ENCODE measurements around the gene ERC1.
"Not testable (repeated sequence)": the region's sequence is repeated elsewhere in the genome, so short reads cannot be mapped to it uniquely, and the experiment has no call there.

ERC1 gene

DNA sequence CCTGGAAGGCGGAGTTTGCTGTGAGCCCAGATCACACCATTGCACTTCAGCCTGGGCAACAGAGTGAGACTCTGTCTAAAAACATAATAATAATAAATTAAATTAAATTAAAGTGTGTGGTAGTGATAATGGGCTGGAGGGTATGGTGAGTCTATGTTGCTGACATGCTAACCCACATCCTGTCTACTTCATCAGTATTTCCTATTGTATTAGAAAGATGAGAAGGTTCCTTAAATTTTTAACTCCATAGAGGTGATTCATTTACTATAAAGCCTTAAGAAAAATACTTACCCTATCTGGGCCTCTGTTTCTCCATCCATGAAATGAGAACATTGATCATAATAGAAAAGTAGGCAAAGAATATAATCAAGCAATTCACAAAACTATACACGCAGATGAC, 322.9 kb downstream of the ERC1 start:
- Mint-ChIP-seq H3K27me3 (no peaks in the 10 kb centered on the region), H3K27ac (no peak overlapping the region), H3K36me3 (peaks cover 64% of the 10 kb centered on the region), H3K4me1 (peaks cover 9% of the 10 kb centered on the region), H3K4me3 (no peak overlapping the region), H3K9me3 (peaks cover 5% of the 10 kb centered on the region)
- no peak for ATAC-seq

DNA sequence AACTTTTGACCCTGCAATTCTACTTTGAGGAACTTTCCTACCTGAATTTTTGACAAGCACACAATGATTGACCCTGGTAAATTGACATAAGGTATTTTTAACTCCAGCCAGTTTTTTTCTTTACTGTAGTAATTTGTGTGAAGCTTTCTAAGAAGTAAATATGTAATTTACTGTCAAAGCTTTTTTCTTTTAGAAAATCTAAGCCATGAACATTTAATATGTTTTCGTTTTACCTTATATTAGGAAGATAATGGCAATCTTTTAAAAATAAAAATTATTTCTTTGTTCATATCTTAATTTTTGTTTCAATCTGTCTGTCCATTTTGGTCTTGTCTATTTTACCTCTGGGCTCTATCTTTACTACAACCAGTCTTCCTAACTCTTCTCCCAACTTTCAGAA, 323.5 kb downstream of the ERC1 start:
- H3K27ac Mint-ChIP-seq, result no peak overlapping the region
- no peak overlapping the region for H3K4me3 Mint-ChIP-seq
- peaks cover 5% of the 10 kb centered on the region for H3K9me3 Mint-ChIP-seq
- H3K4me1 Mint-ChIP-seq, result peaks cover 6% of the 10 kb centered on the region
- H3K27me3 Mint-ChIP-seq, result no peaks in the 10 kb centered on the region
- ATAC-seq, result no peak
- peaks cover 62% of the 10 kb centered on the region for H3K36me3 Mint-ChIP-seq

DNA sequence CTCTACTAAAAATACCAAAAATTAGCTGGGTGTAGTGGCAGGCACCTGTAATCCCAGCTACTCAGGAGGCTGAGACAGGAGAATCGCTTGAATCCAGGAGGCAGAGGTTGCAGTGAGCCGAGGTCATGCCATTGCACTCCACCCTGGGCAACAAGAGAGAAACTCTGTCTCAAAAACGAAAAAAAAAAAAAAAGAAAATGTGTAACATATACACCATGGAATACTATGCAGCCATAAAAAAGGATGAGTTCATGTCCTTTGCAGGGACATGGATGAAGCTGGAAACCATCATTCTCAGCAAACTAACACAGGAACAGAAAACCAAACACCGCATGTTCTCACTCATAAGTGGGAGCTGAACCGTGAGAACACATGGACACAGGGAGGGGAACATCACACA, 326.0 kb downstream of the ERC1 start:
- not testable (repeated sequence) for H3K4me1 Mint-ChIP-seq, H3K27me3 Mint-ChIP-seq, ATAC-seq, H3K27ac Mint-ChIP-seq, H3K4me3 Mint-ChIP-seq, H3K9me3 Mint-ChIP-seq
- peaks cover 48% of the 10 kb centered on the region for H3K36me3 Mint-ChIP-seq

DNA sequence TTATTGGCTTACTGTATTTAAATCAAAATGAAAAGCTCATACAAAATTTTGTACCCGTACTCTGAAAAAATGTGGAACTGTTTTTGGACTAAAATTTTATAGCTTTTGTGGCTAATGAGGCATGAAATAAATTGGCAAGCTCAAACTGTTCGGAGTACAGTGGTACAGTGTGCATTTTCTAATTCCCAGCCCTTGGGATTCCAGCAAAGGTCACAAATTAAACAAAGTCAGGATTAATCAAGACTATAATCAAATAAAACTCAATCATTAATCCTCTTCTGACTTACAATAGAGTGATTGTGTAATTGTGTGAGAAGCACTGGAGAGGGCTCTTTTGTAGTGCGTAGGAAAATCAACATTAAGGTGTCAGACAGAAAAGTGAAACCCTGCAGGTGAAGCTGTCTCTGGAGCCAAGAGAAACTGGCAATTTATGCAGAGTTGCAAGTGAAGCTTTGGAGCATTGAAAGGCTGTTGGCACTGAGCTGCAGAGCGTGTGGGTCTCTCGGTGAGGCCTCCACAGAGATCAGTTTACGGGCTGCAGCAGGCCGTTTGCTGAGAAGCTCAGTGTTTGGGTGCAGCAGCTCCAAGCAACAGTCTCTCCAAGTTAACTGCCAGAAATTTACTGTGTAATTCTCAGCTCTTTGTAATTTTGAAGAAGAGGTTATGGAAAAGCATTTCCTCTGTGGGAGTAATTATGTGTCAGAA, 327.5 kb downstream of the ERC1 start:
- Mint-ChIP-seq H3K9me3 (peaks cover 5% of the 10 kb centered on the region), H3K27me3 (no peaks in the 10 kb centered on the region), H3K4me1 (no peaks in the 10 kb centered on the region), H3K27ac (no peak overlapping the region), H3K36me3 (peaks cover 33% of the 10 kb centered on the region), H3K4me3 (no peak overlapping the region)
- ATAC-seq, result no peak

DNA sequence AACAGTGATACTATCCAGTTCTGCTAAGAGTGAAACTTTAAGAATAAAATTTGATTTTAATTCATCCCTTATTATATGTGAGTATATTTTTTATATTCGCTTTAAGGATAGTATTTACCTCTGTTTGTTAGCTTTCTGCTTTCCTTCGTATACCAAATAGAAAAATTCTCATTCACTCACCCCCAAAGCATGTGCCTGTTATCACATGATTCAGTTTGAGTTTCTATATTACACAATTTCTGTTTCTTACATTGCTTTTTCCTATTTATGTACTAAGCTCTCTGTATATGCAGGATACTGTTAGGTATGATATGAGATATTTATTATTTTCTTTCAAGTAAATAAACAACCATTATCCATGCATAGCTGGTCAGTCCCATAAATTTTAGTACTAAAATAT, 328.2 kb downstream of the ERC1 start:
- Mint-ChIP-seq H3K9me3 (peaks cover 5% of the 10 kb centered on the region), H3K4me1 (no peaks in the 10 kb centered on the region), H3K4me3 (no peak overlapping the region), H3K36me3 (peaks cover 28% of the 10 kb centered on the region), H3K27ac (no peak overlapping the region), H3K27me3 (no peaks in the 10 kb centered on the region)
- no peak for ATAC-seq

DNA sequence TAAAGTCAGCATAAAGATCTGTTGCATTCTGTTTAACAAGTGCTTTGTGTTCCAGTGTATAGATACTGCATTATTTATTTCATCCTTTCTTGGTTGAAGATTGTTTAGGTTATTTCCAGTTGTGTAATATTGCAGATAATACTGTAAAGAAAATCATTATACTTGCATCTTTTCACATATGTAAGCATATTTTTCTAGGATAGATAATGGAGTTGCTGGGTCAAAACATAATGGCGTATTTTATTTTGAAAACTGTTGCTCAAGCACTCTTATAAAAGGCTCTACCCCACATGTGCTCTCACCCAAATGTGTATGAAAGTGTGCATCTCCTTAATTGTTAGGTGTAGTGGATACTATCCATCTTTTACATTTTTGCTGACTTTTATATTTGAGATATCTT, 329.0 kb downstream of the ERC1 start:
- H3K9me3 Mint-ChIP-seq, result peaks cover under 1% of the 10 kb centered on the region
- no peak overlapping the region for H3K27ac Mint-ChIP-seq
- no peak overlapping the region for H3K4me3 Mint-ChIP-seq
- H3K27me3 Mint-ChIP-seq, result no peaks in the 10 kb centered on the region
- peaks cover 29% of the 10 kb centered on the region for H3K36me3 Mint-ChIP-seq
- peaks cover 5% of the 10 kb centered on the region for H3K4me1 Mint-ChIP-seq
- no peak for ATAC-seq

DNA sequence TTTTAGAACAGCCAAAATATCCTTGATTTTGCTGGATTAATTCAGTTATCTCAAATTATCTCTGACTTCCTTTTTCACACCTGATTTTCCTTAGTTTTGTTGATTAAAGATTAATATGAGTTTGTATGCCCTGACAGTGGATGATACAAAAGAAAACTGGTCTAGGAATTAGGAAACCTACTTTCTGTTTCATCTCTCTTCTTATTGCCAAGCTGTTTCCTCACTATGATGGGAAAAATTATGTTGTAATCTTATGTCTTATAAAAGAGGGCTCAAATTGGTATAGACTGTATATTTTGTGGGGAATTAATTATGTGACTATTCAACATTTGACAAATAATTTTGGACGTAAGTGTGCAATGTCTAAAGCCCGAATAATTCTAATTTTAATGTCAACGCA, 331.8 kb downstream of the ERC1 start:
- H3K27ac Mint-ChIP-seq, result no peak overlapping the region

DNA sequence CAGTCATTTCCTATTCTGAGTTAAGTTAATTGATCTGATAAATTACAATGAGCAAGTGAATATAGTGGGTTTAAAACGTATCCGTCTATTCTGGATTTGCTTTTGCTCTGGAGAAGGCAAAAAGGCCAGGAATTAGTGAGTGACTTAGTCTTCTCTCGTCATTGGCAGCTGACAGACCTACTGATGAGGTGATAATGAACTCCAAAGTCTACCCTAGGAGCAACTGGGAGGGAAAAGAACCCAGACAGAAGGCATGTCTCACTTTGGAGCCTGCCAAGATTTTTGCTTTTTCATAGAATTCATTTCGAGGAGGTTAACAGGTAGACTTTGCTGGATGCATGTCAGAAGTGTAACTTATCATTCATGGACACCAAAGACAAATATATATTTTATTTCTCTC, 333.1 kb downstream of the ERC1 start:
- Mint-ChIP-seq H3K36me3 (peaks cover 18% of the 10 kb centered on the region), H3K4me1 (peaks cover 5% of the 10 kb centered on the region), H3K9me3 (no peaks in the 10 kb centered on the region), H3K27me3 (no peaks in the 10 kb centered on the region), H3K4me3 (no peak overlapping the region), H3K27ac (no peak overlapping the region)
- ATAC-seq, result no peak

More for the DNA sequence above, 331.8 kb downstream of the ERC1 start:
- Mint-ChIP-seq H3K4me3 (no peak overlapping the region), H3K36me3 (peaks cover 15% of the 10 kb centered on the region), H3K27me3 (no peaks in the 10 kb centered on the region), H3K9me3 (no peaks in the 10 kb centered on the region), H3K4me1 (peaks cover 5% of the 10 kb centered on the region)
- ATAC-seq, result no peak

DNA sequence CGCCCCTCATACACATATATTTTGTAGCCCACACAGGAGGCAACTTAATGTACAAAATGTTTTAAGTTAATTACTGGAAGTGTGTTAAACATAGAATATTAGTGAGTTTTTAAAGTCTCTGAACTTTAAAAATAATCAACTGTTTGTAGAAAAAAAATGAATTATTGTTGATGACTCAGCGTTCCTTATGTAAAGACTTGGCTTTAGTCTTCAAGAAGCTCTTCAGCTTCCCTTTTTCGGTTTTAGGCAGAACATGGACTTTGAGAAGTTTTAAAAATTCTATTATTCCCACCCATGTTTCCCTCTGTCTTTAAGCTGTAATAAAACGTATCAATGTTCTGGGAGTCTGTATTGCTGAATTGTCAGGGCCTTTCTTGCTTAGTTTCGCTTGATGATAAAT, 333.9 kb downstream of the ERC1 start:
- ATAC-seq, result no peak
- Mint-ChIP-seq H3K27me3 (no peaks in the 10 kb centered on the region), H3K9me3 (no peaks in the 10 kb centered on the region), H3K27ac (no peak overlapping the region), H3K36me3 (peaks cover 24% of the 10 kb centered on the region), H3K4me3 (no peak overlapping the region), H3K4me1 (peaks cover 5% of the 10 kb centered on the region)

DNA sequence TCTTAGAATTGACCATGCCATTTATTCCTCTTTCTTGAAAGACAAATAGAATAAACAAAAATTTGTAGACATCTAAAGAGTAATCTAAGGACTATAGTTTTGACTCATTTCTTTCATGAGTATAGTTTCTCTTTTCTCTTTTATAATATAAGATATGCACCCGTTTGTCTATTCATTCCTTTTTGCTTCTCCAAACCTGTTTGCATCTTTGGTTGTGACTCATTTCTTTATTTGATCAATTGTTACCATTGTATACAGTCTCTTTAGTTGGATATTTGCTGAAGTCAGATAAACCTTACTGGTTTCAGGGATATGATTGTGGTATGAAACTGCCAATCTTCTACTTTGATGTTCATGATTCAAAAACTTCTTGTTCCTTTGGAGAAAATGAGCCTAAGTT, 334.6 kb downstream of the ERC1 start:
- no peak for ATAC-seq
- Mint-ChIP-seq H3K36me3 (peaks cover 29% of the 10 kb centered on the region), H3K4me3 (no peak overlapping the region), H3K27me3 (no peaks in the 10 kb centered on the region), H3K27ac (no peak overlapping the region), H3K4me1 (peaks cover 5% of the 10 kb centered on the region), H3K9me3 (no peaks in the 10 kb centered on the region)

DNA sequence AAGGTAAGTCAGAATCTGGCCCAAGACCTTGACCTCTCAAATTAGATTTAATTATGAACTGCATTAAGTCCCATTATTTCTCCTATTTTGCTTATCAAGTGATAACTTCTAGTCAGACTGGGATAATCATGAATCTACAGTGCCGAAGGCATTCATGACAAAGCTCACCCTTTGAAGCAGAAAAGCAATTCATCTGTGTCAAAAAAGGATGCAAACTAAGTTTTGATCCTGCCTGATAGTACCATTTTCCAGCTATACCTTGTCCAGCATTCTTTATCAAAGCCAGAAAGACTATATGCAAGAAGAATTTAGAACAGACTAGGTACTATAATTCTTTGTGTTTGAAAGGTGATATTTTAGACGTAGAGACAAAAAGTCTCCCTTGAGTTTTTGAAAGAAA, 335.2 kb downstream of the ERC1 start:
- H3K36me3 Mint-ChIP-seq, result peaks cover 32% of the 10 kb centered on the region
- ATAC-seq, result no peak
- H3K4me3 Mint-ChIP-seq, result no peak overlapping the region
- H3K9me3 Mint-ChIP-seq, result no peaks in the 10 kb centered on the region
- peaks cover 5% of the 10 kb centered on the region for H3K4me1 Mint-ChIP-seq
- H3K27me3 Mint-ChIP-seq, result no peaks in the 10 kb centered on the region
- no peak overlapping the region for H3K27ac Mint-ChIP-seq

DNA sequence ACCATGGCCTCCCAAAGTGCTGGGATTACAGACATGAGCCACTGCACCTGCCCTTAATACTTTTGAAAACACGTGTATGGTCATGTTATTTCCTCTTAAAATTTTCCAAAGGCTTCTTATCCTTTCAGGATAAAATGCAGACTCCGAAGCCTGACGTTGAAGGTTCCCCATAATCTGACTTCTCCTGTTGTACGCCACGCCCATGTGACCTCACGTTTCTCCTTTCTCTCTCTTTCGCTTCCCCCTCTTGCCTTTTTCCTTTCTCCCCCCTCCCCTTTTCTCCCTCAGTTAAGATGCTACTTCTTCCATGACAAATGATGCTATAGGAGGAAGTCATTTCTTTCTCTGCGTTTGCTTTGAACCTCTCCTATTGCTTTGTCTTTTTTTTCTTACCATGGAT, 337.4 kb downstream of the ERC1 start:
- Mint-ChIP-seq H3K27me3 (no peaks in the 10 kb centered on the region), H3K4me3 (no peak overlapping the region), H3K9me3 (peaks cover 3% of the 10 kb centered on the region), H3K27ac (no peak overlapping the region), H3K36me3 (peaks cover 54% of the 10 kb centered on the region), H3K4me1 (peaks cover 5% of the 10 kb centered on the region)
- no peak for ATAC-seq

DNA sequence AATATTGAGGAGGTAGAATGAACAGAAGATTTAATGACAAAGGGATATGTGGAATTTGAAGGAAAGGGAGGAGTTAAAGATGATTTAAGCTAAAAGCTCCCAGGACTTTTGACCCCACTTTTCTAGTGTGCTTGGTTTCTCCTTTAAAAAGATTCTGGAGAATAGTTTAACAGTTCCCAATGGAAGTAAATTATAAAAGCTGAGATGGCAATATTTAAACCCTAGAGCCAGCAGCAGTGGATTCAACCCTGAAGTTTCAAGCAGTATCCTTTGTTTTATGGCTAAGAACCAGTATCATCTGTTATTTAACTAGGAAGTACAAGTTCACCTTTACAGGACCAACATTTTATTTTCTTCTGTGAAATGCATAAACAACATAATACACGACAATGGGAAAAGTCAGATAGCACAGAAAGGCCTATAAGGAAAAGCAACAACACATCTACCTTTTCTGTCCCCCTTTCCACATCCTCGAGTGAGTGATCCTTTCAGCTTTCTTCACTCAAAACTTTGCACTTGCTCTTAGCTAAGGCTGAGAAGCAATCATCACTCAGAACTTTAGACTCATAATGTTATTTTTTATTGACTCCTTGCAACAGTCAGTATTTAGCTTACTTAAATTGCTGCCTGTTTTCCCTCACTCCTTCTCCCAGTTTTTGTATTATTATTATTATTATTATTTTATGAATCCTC, 338.9 kb downstream of the ERC1 start:
- Mint-ChIP-seq H3K9me3 (peaks cover 3% of the 10 kb centered on the region), H3K27me3 (no peaks in the 10 kb centered on the region), H3K36me3 (peaks cover 60% of the 10 kb centered on the region), H3K4me1 (no peaks in the 10 kb centered on the region), H3K27ac (no peak overlapping the region), H3K4me3 (no peak overlapping the region)
- ATAC-seq, result no peak

DNA sequence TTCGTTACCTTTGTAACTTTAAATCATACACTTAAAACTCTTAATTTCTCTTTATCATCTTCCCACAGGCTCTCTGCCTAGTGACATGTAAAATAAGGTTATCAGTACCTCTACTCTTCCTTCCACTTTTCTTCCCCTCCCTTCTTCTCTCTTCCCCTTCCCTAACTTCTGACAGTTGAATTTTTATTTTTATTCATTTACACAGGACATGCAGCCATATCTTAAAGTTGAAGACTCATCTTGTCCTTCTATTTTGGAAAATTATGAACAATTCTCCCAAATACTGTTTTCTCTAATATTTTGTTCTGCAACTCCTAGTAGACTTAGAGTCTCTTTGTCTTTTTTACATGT, 339.4 kb downstream of the ERC1 start:
- Mint-ChIP-seq H3K36me3 (peaks cover 65% of the 10 kb centered on the region), H3K4me1 (no peaks in the 10 kb centered on the region), H3K27ac (no peak overlapping the region), H3K4me3 (no peak overlapping the region), H3K27me3 (no peaks in the 10 kb centered on the region), H3K9me3 (peaks cover 3% of the 10 kb centered on the region)
- ATAC-seq, result no peak

DNA sequence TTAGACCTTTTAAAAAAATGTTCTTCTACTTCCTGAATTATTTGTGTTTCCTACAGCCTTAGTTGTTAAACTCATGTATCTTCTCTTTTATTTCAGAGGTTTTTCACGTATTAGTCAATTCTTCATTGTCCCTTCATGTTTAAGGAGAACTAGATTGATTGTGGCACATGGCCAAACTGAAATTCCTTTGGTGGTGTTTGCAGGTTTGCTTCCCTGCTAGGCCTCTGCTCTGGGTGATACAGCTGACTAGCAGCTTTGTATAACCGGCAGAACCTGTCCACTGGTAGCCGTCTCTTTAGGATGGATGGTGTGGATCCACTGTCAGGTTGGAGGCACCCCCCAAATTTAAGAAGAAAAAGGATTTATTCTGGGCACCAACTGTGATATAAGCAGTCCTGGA, 341.3 kb downstream of the ERC1 start:
- Mint-ChIP-seq H3K4me3 (no peak overlapping the region), H3K36me3 (peaks cover 73% of the 10 kb centered on the region), H3K4me1 (peaks cover 10% of the 10 kb centered on the region), H3K27ac (no peak overlapping the region), H3K27me3 (no peaks in the 10 kb centered on the region), H3K9me3 (peaks cover 3% of the 10 kb centered on the region)
- ATAC-seq, result no peak

DNA sequence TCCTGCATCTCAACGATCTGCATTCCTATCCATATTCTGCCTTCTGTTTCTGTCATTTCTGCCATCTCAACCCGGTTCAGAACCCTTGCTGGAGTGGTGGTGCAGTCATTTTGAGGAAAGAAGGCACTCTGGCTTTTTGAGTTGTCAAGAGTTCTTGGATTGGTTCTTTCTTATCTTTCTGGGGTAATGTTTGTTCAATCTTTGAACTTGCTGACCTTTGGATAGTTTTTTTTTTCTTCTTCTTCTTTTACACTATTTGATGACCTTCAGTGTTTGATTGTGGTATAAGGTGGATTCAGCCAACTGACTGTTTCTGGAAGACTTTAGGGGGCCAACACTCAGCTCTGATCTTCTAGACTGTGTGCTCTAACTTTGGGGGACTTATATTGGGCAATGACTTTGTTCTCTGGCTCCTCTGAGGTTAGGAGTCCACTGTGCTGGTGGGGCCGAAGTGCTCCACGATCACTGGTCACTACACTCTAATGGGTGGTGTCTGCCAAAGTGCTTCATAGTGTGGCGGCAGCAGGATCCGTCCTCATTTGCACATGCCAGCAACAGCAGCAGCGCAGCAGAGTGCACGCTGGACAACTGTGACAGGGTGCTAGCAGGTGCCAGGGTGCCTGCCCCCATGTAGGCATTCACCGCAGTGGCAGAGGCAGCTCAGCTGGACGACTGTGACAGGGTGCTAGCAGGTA, 347.6 kb downstream of the ERC1 start:
- no peak overlapping the region for H3K4me3 Mint-ChIP-seq
- H3K27ac Mint-ChIP-seq, result no peak overlapping the region
- H3K9me3 Mint-ChIP-seq, result no peaks in the 10 kb centered on the region
- H3K36me3 Mint-ChIP-seq, result peaks cover 53% of the 10 kb centered on the region
- no peaks in the 10 kb centered on the region for H3K27me3 Mint-ChIP-seq
- ATAC-seq, result no peak
- H3K4me1 Mint-ChIP-seq, result peaks cover 10% of the 10 kb centered on the region
